PC-9 (cell line): ENCODE data around the gene SLMAP.

ENCODE experiments used
- CTCF ChIP-seq: fragments of 200-600 bp; sonication (generic); conservative IDR thresholded peaks from 2 replicates; pipeline ENCODE4 v1.6.1; 2017; ENCODE audit warnings: mixed run types, antibody characterized with exemption, mild to moderate bottlenecking, moderate library complexity
- EZH2 ChIP-seq: fragments of 200-600 bp; sonication (generic); IDR thresholded peaks from 2 replicates; pipeline ENCODE4 v1.8.0; 2017; ENCODE audit warnings: antibody characterized with exemption, low read depth

DNA sequence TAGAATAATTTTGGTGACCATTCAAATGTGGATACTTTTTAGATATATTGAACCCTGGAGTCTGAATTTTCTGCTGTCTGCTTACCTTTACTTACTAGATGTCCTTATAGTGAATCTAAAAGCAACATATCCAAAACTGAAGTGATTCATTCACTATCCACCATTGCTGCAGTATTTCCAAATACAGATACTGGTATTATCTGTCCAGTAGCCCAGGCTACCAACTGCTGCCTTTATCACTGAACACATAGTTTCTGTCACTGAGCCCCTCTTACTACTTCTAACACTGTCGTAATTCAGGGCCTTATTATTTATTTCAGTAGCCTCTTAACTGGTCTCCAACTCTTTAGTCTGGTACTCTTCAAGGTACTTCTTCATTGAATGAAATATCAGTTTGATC is 49.2 kb downstream of the SLMAP start:
- TF ChIP-seq CTCF = no peak
- no peak for TF ChIP-seq EZH2
